ENCODE measurements around the gene FSTL1.

The FSTL1 gene

DNA sequence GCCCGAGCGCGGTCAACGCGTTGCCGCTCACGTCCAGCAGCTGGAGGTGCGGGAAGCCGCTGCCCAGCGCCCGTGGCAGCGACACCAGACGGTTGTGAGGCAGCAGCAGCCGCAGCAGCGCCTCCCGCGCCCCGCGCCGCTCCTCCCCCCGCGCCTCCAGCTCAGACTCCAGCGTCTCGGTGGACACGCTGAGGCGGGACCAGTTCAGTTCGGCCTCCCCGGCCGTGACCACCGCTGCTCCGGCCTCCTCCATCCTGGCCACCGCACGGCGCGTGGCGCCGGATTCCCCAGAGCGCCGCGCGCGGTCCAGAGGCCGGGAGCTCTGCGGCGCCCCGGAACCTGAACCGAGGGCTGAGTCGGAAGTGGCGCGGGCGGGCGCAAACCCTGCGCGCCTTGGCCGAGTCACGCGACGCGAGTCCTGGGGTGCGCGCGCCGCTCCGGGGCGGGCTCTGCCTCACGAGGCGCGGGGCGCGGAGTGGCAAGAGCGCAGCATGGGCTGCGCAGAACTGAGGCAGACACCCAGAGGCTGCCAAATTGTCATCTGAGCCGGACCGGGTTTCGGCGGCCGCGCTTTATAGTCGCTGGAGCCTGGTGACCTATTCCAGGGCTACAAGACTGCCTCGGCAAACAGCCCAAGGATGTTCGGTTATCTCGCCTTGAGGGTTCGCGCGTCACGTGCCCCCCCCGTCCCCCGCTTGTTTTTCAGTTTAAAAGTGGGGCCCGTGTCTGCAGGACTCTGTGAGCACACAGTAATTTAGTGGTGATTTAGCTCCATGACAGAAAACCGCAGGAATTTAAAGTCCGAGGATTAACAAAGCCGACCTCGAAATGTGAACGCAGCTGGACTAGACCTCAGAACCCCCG, 101.6 kb downstream of the FSTL1 start, which contains the start of gene LRRC58:
Gene LRRC58, minus strand, starts transcription at position 364 of the 864 bp plus-strand sequence. Its CDS starts 111 bp downstream, at position 253.
- peak; percentile 85 for DNase-seq

GRCh38 chr3:120348065-120348990, 102.5 kb downstream of the FSTL1 start:
- DNase-seq = peak; percentile 33

DNA sequence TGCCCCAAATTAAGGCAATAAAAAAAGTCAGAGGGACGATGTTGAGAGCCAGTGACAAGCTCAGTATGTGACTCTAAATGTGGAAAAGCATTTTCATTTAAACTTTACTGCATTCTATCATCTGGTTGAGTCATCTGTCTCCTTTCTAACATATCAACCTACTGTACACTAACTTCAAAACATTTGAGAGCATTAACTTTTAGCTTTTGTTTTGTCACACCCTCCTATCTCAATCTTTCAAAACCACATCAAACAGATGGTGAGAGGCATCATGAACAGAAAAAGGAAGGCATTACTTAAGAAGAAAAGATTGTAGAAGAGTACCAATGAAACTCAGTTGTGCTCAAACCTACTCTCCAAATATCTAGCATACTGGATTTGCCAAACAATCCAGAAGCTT, 106.4 kb downstream of the FSTL1 start:
- DNase-seq = no peak

Measured in MV-4-11 (cell line).